IMR-90 (cell line): ENCODE data around the gene NT5C. TPM values are rescaled to one million over a fixed set of nuclear protein-coding genes. Genes with fewer than 3 reads are reported as not detected.
"Not testable (repeated sequence)": the region's sequence is repeated elsewhere in the genome, so short reads cannot be mapped to it uniquely, and the experiment has no call there.

Experiments used
- ATAC-seq: fragments of 200-7000 bp; cut with Tn5 transposase; 2 replicates; pipeline ENCODE4 v1.9.1; 2020; ENCODE audit warnings: low read depth, mild to moderate bottlenecking, moderate library complexity
- BruUV-seq: library from RNA; stranded (reverse); fragments of 400-500 nt; replicated peaks from 2 replicates; lab custom pipeline; 2021; lab: Mats Ljungman, UMichigan
- CTCF ChIA-PET: fragments of 300-600 bp; formaldehyde crosslinking; extraction: SDS; loops from one replicate; lab custom pipeline; 2021; ENCODE audit warnings: antibody characterized with exemption; lab: Yijun Ruan, JAX
- POLR2A ChIA-PET: fragments of 300-600 bp; sonication (Branson Sonifier 250); formaldehyde crosslinking; loops from one replicate; lab custom pipeline; 2022; ENCODE audit warnings: antibody characterized with exemption; ENCODE audit not compliant: unreplicated experiment; lab: Charles Lee
- DNase-seq: peaks from one replicate; pipeline ENCODE4 v3.0.0; 2013
- H2AFZ ChIP-seq: replicated peaks from 2 replicates; pipeline ENCODE3; 2013; ENCODE audit warnings: low read length, mild to moderate bottlenecking; ENCODE audit not compliant: poor library complexity
- H2AK5ac ChIP-seq: 2 replicates; pipeline ENCODE4 v1.6.1; 2013; ENCODE audit warnings: low read depth, low read length, inconsistent platforms
- H2AK9ac ChIP-seq: replicated peaks from 2 replicates; pipeline ENCODE3; 2013; ENCODE audit warnings: mild to moderate bottlenecking, low read depth, low read length, moderate library complexity; ENCODE audit not compliant: poor library complexity
- H2BK120ac ChIP-seq: 2 replicates; pipeline ENCODE4 v1.6.1; 2013; ENCODE audit warnings: low read depth, low read length, inconsistent platforms
- H2BK15ac ChIP-seq: 3 replicates; pipeline ENCODE4 v1.6.1; 2013; ENCODE audit warnings: low read depth, low read length, inconsistent platforms
- H2BK20ac ChIP-seq: 2 replicates; pipeline ENCODE4 v1.6.1; 2013; ENCODE audit warnings: low read depth, mild to moderate bottlenecking, inconsistent platforms, low read length, moderate library complexity
- H2BK5ac ChIP-seq: 2 replicates; pipeline ENCODE4 v1.6.1; 2013; ENCODE audit warnings: mild to moderate bottlenecking, low read depth, low read length, inconsistent platforms; ENCODE audit not compliant: poor library complexity, severe bottlenecking
- H3K14ac ChIP-seq: replicated peaks from 2 replicates; pipeline ENCODE4 v1.6.1; 2013; ENCODE audit warnings: low read depth, low read length, inconsistent platforms
- H3K18ac ChIP-seq: 2 replicates; pipeline ENCODE4 v1.6.1; 2013; ENCODE audit warnings: low read depth, low read length, control low read depth
- H3K23ac ChIP-seq: 2 replicates; pipeline ENCODE4 v1.6.1; 2013; ENCODE audit warnings: low read depth, low read length, inconsistent platforms
- H3K27ac ChIP-seq: 2 replicates; pipeline ENCODE4 v1.5.1; 2013; ENCODE audit warnings: mild to moderate bottlenecking, control low read depth, low read length; ENCODE audit not compliant: insufficient read depth
- H3K27me3 ChIP-seq: 2 replicates; pipeline ENCODE4 v1.6.1; 2013; ENCODE audit warnings: low read length; ENCODE audit not compliant: control insufficient read depth, insufficient read depth
- H3K36me3 ChIP-seq: 2 replicates; pipeline ENCODE4 v1.6.1; 2013; ENCODE audit warnings: low read length, mixed read lengths; ENCODE audit not compliant: control insufficient read depth, insufficient read depth
- H3K4ac ChIP-seq: 2 replicates; pipeline ENCODE4 v1.6.1; 2013; ENCODE audit warnings: low read depth, low read length, inconsistent platforms
- H3K4me1 ChIP-seq: 2 replicates; pipeline ENCODE4 v1.6.1; 2013; ENCODE audit warnings: low read length, mixed read lengths; ENCODE audit not compliant: control insufficient read depth, insufficient read depth
- H3K4me2 ChIP-seq: 2 replicates; pipeline ENCODE4 v1.6.1; 2013; ENCODE audit warnings: low read depth, mild to moderate bottlenecking, control low read depth, low read length, moderate library complexity
- H3K4me3 ChIP-seq: 2 replicates; pipeline ENCODE4 v1.5.1; 2013; ENCODE audit warnings: low read depth, mild to moderate bottlenecking, control low read depth, low read length, moderate library complexity; ENCODE audit not compliant: insufficient read depth
- H3K56ac ChIP-seq: 2 replicates; pipeline ENCODE4 v1.6.1; 2013; ENCODE audit warnings: low read length, inconsistent platforms; ENCODE audit not compliant: insufficient read depth; ENCODE audit errors: extremely low read depth
- H3K79me1 ChIP-seq, 2 experiments: 2 replicates each; pipeline ENCODE4 v1.6.1; 2013; ENCODE audit warnings: low read length in 2 of 2, inconsistent platforms in 1 of 2, low read depth in 1 of 2
- H3K9ac ChIP-seq: 2 replicates; pipeline ENCODE4 v1.6.1; 2013; ENCODE audit warnings: low read depth, low read length, control low read depth
- H3K9me1 ChIP-seq: 2 replicates; pipeline ENCODE4 v1.6.1; 2013; ENCODE audit warnings: low read length, inconsistent platforms; ENCODE audit not compliant: insufficient read depth
- H3K9me3 ChIP-seq: 2 replicates; pipeline ENCODE4 v1.6.1; 2013; ENCODE audit warnings: low read length; ENCODE audit not compliant: control insufficient read depth, insufficient read depth
- H4K20me1 ChIP-seq: 2 replicates; pipeline ENCODE4 v1.6.1; 2013; ENCODE audit warnings: low read length, inconsistent platforms; ENCODE audit not compliant: insufficient read depth
- H4K5ac ChIP-seq: 2 replicates; pipeline ENCODE4 v1.6.1; 2013; ENCODE audit warnings: mild to moderate bottlenecking, low read depth, low read length, control low read depth
- H4K8ac ChIP-seq, 2 experiments: 2 replicates each; pipeline ENCODE4 v1.6.1; 2013; ENCODE audit warnings: low read depth in 2 of 2, low read length in 2 of 2, control low read depth in 1 of 2, inconsistent platforms in 1 of 2
- H4K91ac ChIP-seq: 2 replicates; pipeline ENCODE4 v1.6.1; 2013; ENCODE audit warnings: low read depth, low read length, inconsistent platforms; ENCODE audit not compliant: insufficient read depth
- SMC3 ChIP-seq: fragments of 150-350 bp; IDR thresholded peaks from 2 replicates; pipeline ENCODE4 v1.6.1; 2016; ENCODE audit warnings: low read depth, mild to moderate bottlenecking, antibody characterized with exemption, low read length, moderate library complexity
- WGBS, 2 experiments: methylation state at CpG; one replicate each; pipeline versions ENCODE4 v1.1.5 to v1.1.7; 2013; ENCODE audit warnings: missing lambda C conversion rate in 2 of 2; ENCODE audit not compliant: insufficient read length in 1 of 2; ENCODE audit errors: extremely low coverage in 2 of 2; 5-methylcytosine and 5-hydroxymethylcytosine counted together
- dilution Hi-C: fragments of 300-500 bp; cut with HindIII; formaldehyde crosslinking; loops from one replicate; pipeline ENCODE4 v1.14.3; 2018; ENCODE audit warnings: low sequenced_read_pairs; ENCODE audit not compliant: unreplicated experiment
- in situ Hi-C: fragments of 300-500 bp; cut with MboI; formaldehyde crosslinking; loops from 3 replicates; pipeline ENCODE4 v1.14.3; 2019; ENCODE audit warnings: low sequenced_read_pairs, inconsistent platforms, mixed read lengths
- intact Hi-C: fragments of 100-400 bp; cut with micrococcal nuclease; formaldehyde crosslinking; loops from 2 replicates; pipeline ENCODE4 v1.10.0; 2022
- polyA plus RNA-seq, 3 experiments: library from polyadenylated mRNA; depleted of rRNA; stranded (reverse); fragments of >200 nt; gene quantifications; 2 replicates each; pipeline ENCODE4 v1.2.3, GENCODE V29; 2012; ENCODE audit warnings: low replicate concordance in 1 of 3
- total RNA-seq: library from RNA; depleted of rRNA; stranded (reverse); fragments of >200 nt; gene quantifications from 2 replicates; pipeline ENCODE4 v1.2.3, GENCODE V29; 2012

NT5C gene
- total and polyA plus RNA-seq, 2 of the 4 experiments (the other 2 are of a cell fraction), result 24.0 to 44.6 TPM

DNA sequence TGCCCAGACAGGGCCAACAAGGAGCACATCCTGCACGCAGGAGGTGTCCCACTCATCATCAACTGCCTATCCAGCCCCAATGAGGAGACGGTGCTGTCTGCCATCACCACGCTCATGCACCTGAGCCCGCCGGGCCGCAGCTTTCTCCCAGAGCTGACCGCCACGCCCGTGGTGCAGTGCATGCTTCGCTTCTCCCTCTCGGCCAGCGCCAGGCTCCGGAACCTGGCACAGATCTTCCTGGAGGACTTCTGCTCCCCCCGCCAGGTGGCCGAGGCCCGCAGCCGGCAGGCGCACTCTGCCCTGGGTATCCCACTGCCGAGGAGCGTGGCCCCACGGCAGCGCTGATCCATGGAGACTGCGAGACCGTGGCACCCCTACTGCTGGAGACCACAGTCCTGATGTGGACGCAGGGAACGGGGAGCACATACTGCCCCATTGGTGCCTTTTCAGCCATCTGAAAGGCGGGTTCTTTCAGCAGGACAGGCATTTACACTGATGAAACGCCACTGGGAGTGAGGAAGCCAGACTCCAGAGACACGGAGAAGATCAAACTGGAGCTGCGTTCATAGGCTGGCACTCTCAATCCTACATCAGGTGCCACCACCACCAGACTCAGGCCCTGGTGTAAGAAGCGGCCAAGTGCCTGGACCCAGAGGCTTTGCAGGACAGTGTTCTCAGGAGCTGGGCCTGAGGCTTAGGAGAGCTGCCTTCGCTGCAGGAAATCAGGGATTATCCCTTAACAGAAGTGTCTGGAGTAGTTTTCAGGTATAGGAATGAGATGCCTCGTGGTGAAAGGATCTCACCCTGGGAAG lies 2.6 kb downstream of the NT5C start (continued):
- TF ChIP-seq SMC3, result no peak

DNA sequence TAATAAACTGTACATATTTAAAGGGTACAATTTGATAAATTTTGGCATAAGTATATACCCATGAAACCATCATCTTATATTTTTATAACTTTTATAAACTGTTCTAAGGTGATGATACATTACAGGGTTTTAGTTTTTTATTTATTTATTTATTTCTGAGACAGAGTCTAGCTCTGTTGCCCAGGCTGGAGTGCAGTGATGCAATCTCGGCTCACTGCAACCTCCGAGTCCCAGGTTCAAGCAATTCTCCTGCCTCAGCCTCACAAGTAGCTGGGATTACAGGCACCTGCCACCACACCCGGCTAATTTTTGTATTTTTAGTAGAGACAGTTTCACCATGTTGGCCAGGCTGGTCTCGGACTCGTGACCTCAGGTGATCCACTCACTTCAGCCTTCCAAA lies 3.6 kb downstream of the NT5C start:
- ATAC-seq, H2AK9ac ChIP-seq, H3K4me1 ChIP-seq, H4K5ac ChIP-seq, intact Hi-C loops, H2BK120ac ChIP-seq, H3K23ac ChIP-seq, H3K4me3 ChIP-seq, POLR2A ChIA-PET, H4K91ac ChIP-seq, H3K9ac ChIP-seq, H3K27me3 ChIP-seq, H3K56ac ChIP-seq, dilution Hi-C loops, H3K4me2 ChIP-seq, H2AK5ac ChIP-seq, H2BK5ac ChIP-seq, H3K4ac ChIP-seq, H3K14ac ChIP-seq, H3K18ac ChIP-seq, in situ Hi-C loops, H2BK20ac ChIP-seq, DNase-seq, BruUV-seq, H2BK15ac ChIP-seq, H4K8ac ChIP-seq, H3K9me3 ChIP-seq, H3K27ac ChIP-seq, H2AFZ ChIP-seq: not testable (repeated sequence)
- Histone ChIP-seq H4K20me1 (peaks cover 12% of the 10 kb centered on the region), H3K79me1 (peaks cover 12 to 66% of the 10 kb centered on the region in 2 experiments), H3K36me3 (peaks cover 15% of the 10 kb centered on the region), H3K9me1 (peaks cover 27% of the 10 kb centered on the region)
- 100% methylated on average over 2 of the region's 5 CpGs; no CpG with 5 or more reads in 1 of the 2 experiments for WGBS, 2 experiments
- CTCF ChIA-PET, result interaction anchor here (0.9 kb wide), 1 partner anchor 68 kb away, joined by 11 read pairs; no protein-coding TSS in a partner anchor
